Erythroblast (primary cell): ENCODE measurements around the gene SLC46A2.

Experiments
- GATA1 ChIP-seq: IDR thresholded peaks from 2 replicates; pipeline ENCODE4 v1.6.1; 2011; ENCODE audit warnings: low read depth, mild to moderate bottlenecking, control low read depth, low read length, moderate library complexity
- POLR2A ChIP-seq: IDR thresholded peaks from 2 replicates; pipeline ENCODE4 v1.6.1; 2011; ENCODE audit warnings: mild to moderate bottlenecking, low read length

- TF ChIP-seq POLR2A (no peak), GATA1 (no peak)
Measured at GRCh38 chr9:112869917-112870316, 20.8 kb downstream of the SLC46A2 start.
